ENCODE measurements around the gene RAB10. TPM values are rescaled to one million over a fixed set of nuclear protein-coding genes. Genes with fewer than 3 reads are reported as not detected.
A peak's percentile ranks its signal among the peaks of the same experiment; 100 is the strongest.

The RAB10 gene
- total and polyA plus RNA-seq, 2 of the 4 experiments (the other 2 are of a cell fraction), result 30.1 to 77.1 TPM

- no peak overlapping the region for H2BK20ac ChIP-seq (ENCODE audit: low read depth, low read length)
- H2BK15ac ChIP-seq (ENCODE audit: low read depth, low read length), result no peak overlapping the region
- TF ChIP-seq RCOR1 (IDR thresholded peaks at IDR 0.05; ENCODE audit: insufficient replicate concordance, low read length), result no peak
- TF ChIP-seq NFE2L2 (IDR thresholded peaks at IDR 0.05; ENCODE audit: low read depth, low read length), result peak; percentile 62
- TF ChIP-seq CTCF (conservative IDR thresholded peaks at IDR 0.05; ENCODE audit: low read depth, low read length), result no peak
- TF ChIP-seq FOS (IDR thresholded peaks at IDR 0.05; ENCODE audit: low read depth, low read length), result no peak
- H3K36me3 ChIP-seq (ENCODE audit: control insufficient read depth, insufficient read depth, low read length), result no peaks in the 10 kb centered on the region
- intact Hi-C loops (cut with micrococcal nuclease) (loop anchor here (5.0 to 10.0 kb wide), 2 partner anchors 41 to 91 kb away; no protein-coding TSS in a partner anchor), in situ Hi-C loops (cut with MboI; ENCODE audit: low sequenced_read_pairs) (no loop called here), dilution Hi-C loops (cut with HindIII; ENCODE audit: low sequenced_read_pairs, unreplicated experiment) (no loop called here)
- peak overlapping the region; percentile 46; the same call in 1 of the 2 replicates for H3K4me2 ChIP-seq (ENCODE audit: low read depth, low read length)
- H3K9me3 ChIP-seq (ENCODE audit: control insufficient read depth, insufficient read depth, low read length), result no peaks in the 10 kb centered on the region
- H2BK120ac ChIP-seq (ENCODE audit: low read depth, low read length), result no peak overlapping the region
- no peak overlapping the region for H3K9ac ChIP-seq (ENCODE audit: low read depth, low read length)
- no peaks in the 10 kb centered on the region; the same call in 1 of the 2 replicates for H3K4me1 ChIP-seq (ENCODE audit: control insufficient read depth, insufficient read depth, low read length)
- peaks cover 59% of the 10 kb centered on the region for H4K20me1 ChIP-seq (ENCODE audit: insufficient read depth, low read length)
- H3K18ac ChIP-seq (ENCODE audit: low read depth, low read length), result no peak overlapping the region
- H3K23ac ChIP-seq (ENCODE audit: low read depth, low read length), result no peak overlapping the region
- H2AK9ac ChIP-seq (replicated peaks; ENCODE audit: low read depth, low read length, poor library complexity), result no peak overlapping the region
- no peak overlapping the region for H3K4me3 ChIP-seq (ENCODE audit: insufficient read depth, low read depth, low read length)
- H3K9me1 ChIP-seq (ENCODE audit: insufficient read depth, low read length), result no peaks in the 10 kb centered on the region
- ChIA-PET POLR2A (ENCODE audit: unreplicated experiment) (no interaction called here), CTCF (interaction anchor here (0.6 to 1.0 kb wide), 2 partner anchors 100 to 208 kb away, joined by 3 to 5 read pairs; no protein-coding TSS in a partner anchor)
- no peak overlapping the region for H4K91ac ChIP-seq (ENCODE audit: insufficient read depth, low read depth, low read length)
- no peak overlapping the region for H4K8ac ChIP-seq (ENCODE audit: low read depth in 2 of 2, low read length in 2 of 2)
- DNase-seq, result peak; percentile 84
- no peak overlapping the region for H3K14ac ChIP-seq (replicated peaks; ENCODE audit: low read depth, low read length)
- H3K27me3 ChIP-seq (ENCODE audit: control insufficient read depth, insufficient read depth, low read length), result no peaks in the 10 kb centered on the region
- H3K4ac ChIP-seq (ENCODE audit: low read depth, low read length), result no peak overlapping the region
- no CpG with 5 or more reads among the region's 5 CpGs for WGBS, 2 experiments (ENCODE audit: extremely low coverage in 2 of 2, insufficient read length in 1 of 2)
- no peak overlapping the region for H2AFZ ChIP-seq (replicated peaks; ENCODE audit: low read length, poor library complexity)
- peaks cover 11 to 55% of the 10 kb centered on the region in 2 experiments for H3K79me1 ChIP-seq (ENCODE audit: low read depth in 1 of 2, low read length in 2 of 2)
- no peak overlapping the region for H3K56ac ChIP-seq (ENCODE audit: extremely low read depth, insufficient read depth, low read length)
- no peak overlapping the region for H4K5ac ChIP-seq (ENCODE audit: low read depth, low read length)
- peak; percentile 42; the same call in 1 of the 2 replicates for ATAC-seq (ENCODE audit: low read depth)
- peak overlapping the region; percentile 31 for H2BK5ac ChIP-seq (ENCODE audit: low read depth, low read length, poor library complexity, severe bottlenecking)
- no peak overlapping the region for H2AK5ac ChIP-seq (ENCODE audit: low read depth, low read length)
- H3K27ac ChIP-seq (ENCODE audit: insufficient read depth, low read length), result no peak overlapping the region
- no TSS peak for BruUV-seq (replicated peaks)
Measured at GRCh38 chr2:26086155-26086637, 52.3 kb downstream of the RAB10 start.
